HL-60/S4 (cell line): ENCODE results near the gene C11orf98.
"Not testable (repeated sequence)": the region's sequence is repeated elsewhere in the genome, so short reads cannot be mapped to it uniquely, and the experiment has no call there.

ENCODE experiments used
- in situ Hi-C: fragments of 300-500 bp; cut with MboI; formaldehyde crosslinking; loops from 2 replicates; pipeline ENCODE4 v1.14.3; 2022; ENCODE audit warnings: low sequenced_read_pairs

The C11orf98 gene

GRCh38 chr11:62665075-62665598, at the start of gene C11orf98, which contains the start of gene CSKMT:
Gene C11orf98, minus strand, starts transcription at chr11:62665210. Its CDS starts 41 bp downstream, at chr11:62665169.
Gene CSKMT, plus strand, starts transcription at chr11:62665312. Its CDS starts 568 bp downstream, at chr11:62665880.
- in situ Hi-C loops = no loop called here

GRCh38 chr11:62713343-62713742, 48.3 kb upstream of the C11orf98 start:
- in situ Hi-C loops = no loop called here

GRCh38 chr11:62712861-62713260, 47.9 kb upstream of the C11orf98 start:
- in situ Hi-C loops = no loop called here

- in situ Hi-C loops = no loop called here
These were observed 47.3 kb upstream of the C11orf98 start for GRCh38 chr11:62712276-62712812.

GRCh38 chr11:62710001-62710345, 45.0 kb upstream of the C11orf98 start:
- in situ Hi-C loops = no loop called here

- in situ Hi-C loops = no loop called here
These were observed 44.4 kb upstream of the C11orf98 start for GRCh38 chr11:62709247-62710000.

GRCh38 chr11:62708793-62709192, 43.8 kb upstream of the C11orf98 start:
- in situ Hi-C loops = no loop called here

GRCh38 chr11:62708392-62708791, 43.4 kb upstream of the C11orf98 start:
- in situ Hi-C loops = no loop called here

GRCh38 chr11:62707277-62707861, 42.4 kb upstream of the C11orf98 start, which contains the start of the genes BSCL2 and GNG3:
Gene BSCL2, minus strand, starts transcription at chr11:62707424. Its CDS starts 229 bp downstream, at chr11:62707195.
Gene GNG3, plus strand, starts transcription at chr11:62707676. Its CDS starts 620 bp downstream, at chr11:62708296.
- in situ Hi-C loops = no loop called here

- in situ Hi-C loops = no loop called here
These were observed 41.8 kb upstream of the C11orf98 start for GRCh38 chr11:62706850-62707247.

- in situ Hi-C loops = no loop called here
These were observed 41.2 kb upstream of the C11orf98 start for GRCh38 chr11:62705880-62706849.

GRCh38 chr11:62705413-62705812, 40.4 kb upstream of the C11orf98 start:
- in situ Hi-C loops = no loop called here

- in situ Hi-C loops = not testable (repeated sequence)
These were observed 38.9 kb upstream of the C11orf98 start for GRCh38 chr11:62703921-62704320.

GRCh38 chr11:62702246-62702645, 37.2 kb upstream of the C11orf98 start:
- in situ Hi-C loops = no loop called here

GRCh38 chr11:62694455-62695167, 29.6 kb upstream of the C11orf98 start:
- in situ Hi-C loops = loop anchor here (10.0 kb wide), 2 partner anchors 100 to 300 kb away; partner anchors contain the start of gene TUT1

- in situ Hi-C loops = loop anchor here (10.0 kb wide), 2 partner anchors 99 to 299 kb away; partner anchors contain the start of gene TUT1
These were observed 28.6 kb upstream of the C11orf98 start for GRCh38 chr11:62693624-62694023.

GRCh38 chr11:62689421-62690183, 24.6 kb upstream of the C11orf98 start, which contains the start of gene LRRN4CL:
Gene LRRN4CL, minus strand, starts transcription at chr11:62689530. Its CDS starts 1,022 bp downstream, at chr11:62688508.
- in situ Hi-C loops = loop anchor here (10.0 kb wide), 2 partner anchors 95 to 295 kb away; partner anchors contain the start of gene TUT1

GRCh38 chr11:62688491-62688890, 23.5 kb upstream of the C11orf98 start:
- in situ Hi-C loops = no loop called here
